GM23338 (cell line): ENCODE measurements around the gene CELF2. TPM values are rescaled to one million over a fixed set of nuclear protein-coding genes. Genes with fewer than 3 reads are reported as not detected.

Experiments
- ATAC-seq: fragments of 200-7000 bp; cut with Tn5 transposase; 3 replicates; pipeline ENCODE4 v1.9.1; 2020
- DNase-seq: peaks from one replicate; pipeline ENCODE4 v3.0.0-alpha.2; 2015; ENCODE audit warnings: low spot score
- H2AFZ ChIP-seq: fragments of 200-600 bp; sonication (generic); 2 replicates; pipeline ENCODE4 v1.8.0; 2016; ENCODE audit warnings: antibody characterized with exemption, mild to moderate bottlenecking, moderate library complexity
- H3F3A ChIP-seq: fragments of 200-600 bp; sonication (generic); replicated peaks from 2 replicates; pipeline ENCODE4 v1.8.0; 2017; ENCODE audit warnings: antibody characterized with exemption, mixed run types, low read depth
- H3K27ac ChIP-seq: fragments of 200-600 bp; sonication (generic); 2 replicates; pipeline ENCODE4 v1.6.1; 2016; ENCODE audit warnings: low read depth
- H3K27me3 ChIP-seq: fragments of 200-600 bp; sonication (generic); 2 replicates; pipeline ENCODE4 v1.8.0; 2016; ENCODE audit warnings: mild to moderate bottlenecking, mixed run types, moderate library complexity; ENCODE audit not compliant: insufficient read depth
- H3K36me3 ChIP-seq: fragments of 200-600 bp; sonication (generic); 2 replicates; pipeline ENCODE4 v1.8.0; 2016; ENCODE audit warnings: mild to moderate bottlenecking; ENCODE audit not compliant: insufficient read depth
- H3K4me1 ChIP-seq: fragments of 200-600 bp; sonication (generic); 2 replicates; pipeline ENCODE4 v1.8.0; 2016; ENCODE audit warnings: mild to moderate bottlenecking, moderate library complexity; ENCODE audit not compliant: insufficient read depth
- H3K4me2 ChIP-seq: fragments of 200-600 bp; sonication (generic); 2 replicates; pipeline ENCODE4 v1.7.1; 2017; ENCODE audit warnings: mixed run types
- H3K4me3 ChIP-seq: fragments of 200-600 bp; sonication (generic); 2 replicates; pipeline ENCODE4 v1.6.1; 2016; ENCODE audit warnings: mixed run types
- H3K79me2 ChIP-seq: fragments of 200-600 bp; sonication (generic); replicated peaks from 2 replicates; pipeline ENCODE4 v1.8.0; 2017; ENCODE audit warnings: mild to moderate bottlenecking; ENCODE audit not compliant: insufficient read depth
- H3K9me2 ChIP-seq: fragments of 200-600 bp; sonication (generic); 2 replicates; pipeline ENCODE4 v1.8.0; 2017; ENCODE audit not compliant: insufficient read depth
- H4K20me1 ChIP-seq: fragments of 200-600 bp; sonication (generic); replicated peaks from 2 replicates; pipeline ENCODE4 v1.8.0; 2017; ENCODE audit warnings: mild to moderate bottlenecking; ENCODE audit not compliant: insufficient read depth
- H3K27ac Mint-ChIP-seq: 2 replicates; pipeline ENCODE4 v1.8.0; 2020; ENCODE audit warnings: inconsistent platforms, mild to moderate bottlenecking, moderate library complexity, mixed read lengths
- H3K27me3 Mint-ChIP-seq: 3 replicates; pipeline ENCODE4 v1.8.0; 2022; ENCODE audit warnings: low read depth, mild to moderate bottlenecking, moderate library complexity, mixed read lengths, inconsistent platforms; ENCODE audit not compliant: insufficient read depth, poor library complexity
- H3K36me3 Mint-ChIP-seq: 3 replicates; pipeline ENCODE4 v1.8.0; 2021; ENCODE audit warnings: low read depth, mild to moderate bottlenecking, inconsistent platforms, moderate library complexity, mixed read lengths
- H3K4me1 Mint-ChIP-seq: 3 replicates; pipeline ENCODE4 v1.8.0; 2020; ENCODE audit warnings: mild to moderate bottlenecking, inconsistent platforms, mixed read lengths
- H3K4me3 Mint-ChIP-seq: 3 replicates; pipeline ENCODE4 v1.8.0; 2021; ENCODE audit warnings: moderate library complexity, mild to moderate bottlenecking, inconsistent platforms, mixed read lengths
- H3K9me3 Mint-ChIP-seq: 3 replicates; pipeline ENCODE4 v1.8.0; 2020; ENCODE audit warnings: moderate library complexity, mild to moderate bottlenecking, inconsistent platforms, mixed read lengths
- CREB1 ChIP-seq: fragments of 250-450 bp; sonication (Bioruptor Pico); IDR thresholded peaks from 2 replicates; pipeline ENCODE4 v1.5.0; 2020; ENCODE audit warnings: low read depth, mild to moderate bottlenecking, moderate library complexity
- EZH2 ChIP-seq: fragments of 200-600 bp; sonication (generic); IDR thresholded peaks from one replicate; pipeline ENCODE4 v1.8.0; 2017; ENCODE audit warnings: antibody characterized with exemption, mild to moderate bottlenecking, low read depth; ENCODE audit not compliant: unreplicated experiment
- EZH2phosphoT487 ChIP-seq: fragments of 200-600 bp; sonication (generic); IDR thresholded peaks from one replicate; pipeline ENCODE4 v1.8.1; 2018; ENCODE audit warnings: antibody characterized with exemption; ENCODE audit not compliant: unreplicated experiment
- JUNB ChIP-seq: IDR thresholded peaks from one replicate; pipeline ENCODE4 v1.6.1; 2016; ENCODE audit warnings: antibody characterized with exemption; ENCODE audit not compliant: unreplicated experiment
- NANOG ChIP-seq: IDR thresholded peaks from 2 replicates; pipeline ENCODE4 v1.6.1; 2016; ENCODE audit warnings: antibody characterized with exemption, borderline replicate concordance
- POLR2AphosphoS5 ChIP-seq: IDR thresholded peaks from 2 replicates; pipeline ENCODE4 v1.6.1; 2016; ENCODE audit warnings: antibody characterized with exemption, low read depth
- STAT1 ChIP-seq: IDR thresholded peaks from one replicate; pipeline ENCODE4 v1.6.1; 2016; ENCODE audit warnings: antibody characterized with exemption; ENCODE audit not compliant: unreplicated experiment
- ZNF114 ChIP-seq: fragments of 250-450 bp; sonication (Bioruptor Pico); IDR thresholded peaks from 2 replicates; pipeline ENCODE4 v1.5.0; 2020; ENCODE audit warnings: mild to moderate bottlenecking, moderate library complexity
- ZNF331 ChIP-seq: fragments of 250-450 bp; sonication (Bioruptor Pico); IDR thresholded peaks from 2 replicates; pipeline ENCODE4 v1.5.0; 2020; ENCODE audit warnings: low read depth, mild to moderate bottlenecking, moderate library complexity
- polyA plus RNA-seq: library from polyadenylated mRNA; unstranded; fragments of >200 nt; fragmentation: Nextera tagmentation; extraction: Ambion mirVana; gene quantifications from 2 replicates; pipeline ENCODE4 v1.2.1, GENCODE V29; 2016
- total RNA-seq: library from RNA; depleted of rRNA; stranded (reverse); fragments of >200 nt; shearing (Covaris generic); gene quantifications from 2 replicates; pipeline ENCODE4 v1.2.3, GENCODE V29; 2014
- TF ChIP-seq, protein P1 (sequence below): IDR thresholded peaks from 2 replicates; pipeline ENCODE4 v1.6.1; 2016; ENCODE audit warnings: antibody characterized with exemption
- TF ChIP-seq, protein P2 (sequence below): IDR thresholded peaks from one replicate; pipeline ENCODE4 v1.6.1; 2018; ENCODE audit warnings: antibody characterized with exemption; ENCODE audit not compliant: unreplicated experiment
- TF ChIP-seq, protein P3 (sequence below): fragments of 250-450 bp; sonication (Bioruptor Pico); IDR thresholded peaks from 2 replicates; pipeline ENCODE4 v1.5.0; 2020; ENCODE audit warnings: mild to moderate bottlenecking, moderate library complexity
- TF ChIP-seq, protein P4 (sequence below), 2 experiments: fragments of 200-600 bp in 1 of 2; sonication (generic) in 1 of 2; conservative IDR thresholded peaks; 2 replicates each; pipeline versions ENCODE4 v1.5.1 to v1.6.1; 2016 to 2017; ENCODE audit warnings: antibody characterized with exemption in 2 of 2, low read depth in 2 of 2, mild to moderate bottlenecking in 2 of 2, moderate library complexity in 1 of 2

CELF2 gene
- total and polyA plus RNA-seq, 2 experiments from 2014 or later: 18.1 to 22.5 TPM

DNA sequence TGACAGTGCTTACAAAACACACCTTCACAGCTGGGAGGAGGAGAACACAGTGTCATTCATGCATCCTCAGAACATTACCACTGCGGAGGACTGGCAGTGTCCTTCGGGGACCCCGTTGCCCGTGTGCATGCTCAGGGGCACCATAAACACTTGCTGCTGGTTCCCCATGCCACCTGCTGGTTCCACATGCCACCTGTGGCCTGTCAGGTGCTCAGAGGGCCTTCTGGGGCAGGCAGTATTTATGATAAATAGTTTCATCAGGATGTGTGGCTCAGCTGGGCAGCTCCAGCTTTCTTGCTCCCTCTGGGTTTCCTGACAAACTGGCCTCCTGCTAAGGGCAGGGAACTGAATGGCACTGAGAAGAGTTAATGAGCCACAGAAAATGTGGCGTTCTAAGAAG is 32.1 kb downstream of the CELF2 start:
- H3K36me3 Mint-ChIP-seq: no peaks in the 10 kb centered on the region
- peaks cover 2% of the 10 kb centered on the region for H3K27me3 Mint-ChIP-seq

More for the DNA sequence above, 32.1 kb downstream of the CELF2 start:
- no peak overlapping the region for H3K27ac Mint-ChIP-seq
- TF ChIP-seq EZH2 (no peak), NANOG (no peak), POLR2AphosphoS5 (no peak), CREB1 (CRISPR knock-in tag) (no peak), JUNB (no peak), STAT1 (no peak), ZNF114 (no peak), EZH2phosphoT487 (no peak), ZNF331 (CRISPR knock-in tag) (no peak)
- TF ChIP-seq, protein P1, sequence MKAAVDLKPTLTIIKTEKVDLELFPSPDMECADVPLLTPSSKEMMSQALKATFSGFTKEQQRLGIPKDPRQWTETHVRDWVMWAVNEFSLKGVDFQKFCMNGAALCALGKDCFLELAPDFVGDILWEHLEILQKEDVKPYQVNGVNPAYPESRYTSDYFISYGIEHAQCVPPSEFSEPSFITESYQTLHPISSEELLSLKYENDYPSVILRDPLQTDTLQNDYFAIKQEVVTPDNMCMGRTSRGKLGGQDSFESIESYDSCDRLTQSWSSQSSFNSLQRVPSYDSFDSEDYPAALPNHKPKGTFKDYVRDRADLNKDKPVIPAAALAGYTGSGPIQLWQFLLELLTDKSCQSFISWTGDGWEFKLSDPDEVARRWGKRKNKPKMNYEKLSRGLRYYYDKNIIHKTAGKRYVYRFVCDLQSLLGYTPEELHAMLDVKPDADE: no peak
- TF ChIP-seq, protein P2, sequence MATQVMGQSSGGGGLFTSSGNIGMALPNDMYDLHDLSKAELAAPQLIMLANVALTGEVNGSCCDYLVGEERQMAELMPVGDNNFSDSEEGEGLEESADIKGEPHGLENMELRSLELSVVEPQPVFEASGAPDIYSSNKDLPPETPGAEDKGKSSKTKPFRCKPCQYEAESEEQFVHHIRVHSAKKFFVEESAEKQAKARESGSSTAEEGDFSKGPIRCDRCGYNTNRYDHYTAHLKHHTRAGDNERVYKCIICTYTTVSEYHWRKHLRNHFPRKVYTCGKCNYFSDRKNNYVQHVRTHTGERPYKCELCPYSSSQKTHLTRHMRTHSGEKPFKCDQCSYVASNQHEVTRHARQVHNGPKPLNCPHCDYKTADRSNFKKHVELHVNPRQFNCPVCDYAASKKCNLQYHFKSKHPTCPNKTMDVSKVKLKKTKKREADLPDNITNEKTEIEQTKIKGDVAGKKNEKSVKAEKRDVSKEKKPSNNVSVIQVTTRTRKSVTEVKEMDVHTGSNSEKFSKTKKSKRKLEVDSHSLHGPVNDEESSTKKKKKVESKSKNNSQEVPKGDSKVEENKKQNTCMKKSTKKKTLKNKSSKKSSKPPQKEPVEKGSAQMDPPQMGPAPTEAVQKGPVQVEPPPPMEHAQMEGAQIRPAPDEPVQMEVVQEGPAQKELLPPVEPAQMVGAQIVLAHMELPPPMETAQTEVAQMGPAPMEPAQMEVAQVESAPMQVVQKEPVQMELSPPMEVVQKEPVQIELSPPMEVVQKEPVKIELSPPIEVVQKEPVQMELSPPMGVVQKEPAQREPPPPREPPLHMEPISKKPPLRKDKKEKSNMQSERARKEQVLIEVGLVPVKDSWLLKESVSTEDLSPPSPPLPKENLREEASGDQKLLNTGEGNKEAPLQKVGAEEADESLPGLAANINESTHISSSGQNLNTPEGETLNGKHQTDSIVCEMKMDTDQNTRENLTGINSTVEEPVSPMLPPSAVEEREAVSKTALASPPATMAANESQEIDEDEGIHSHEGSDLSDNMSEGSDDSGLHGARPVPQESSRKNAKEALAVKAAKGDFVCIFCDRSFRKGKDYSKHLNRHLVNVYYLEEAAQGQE: no peak
- TF ChIP-seq, protein P3, sequence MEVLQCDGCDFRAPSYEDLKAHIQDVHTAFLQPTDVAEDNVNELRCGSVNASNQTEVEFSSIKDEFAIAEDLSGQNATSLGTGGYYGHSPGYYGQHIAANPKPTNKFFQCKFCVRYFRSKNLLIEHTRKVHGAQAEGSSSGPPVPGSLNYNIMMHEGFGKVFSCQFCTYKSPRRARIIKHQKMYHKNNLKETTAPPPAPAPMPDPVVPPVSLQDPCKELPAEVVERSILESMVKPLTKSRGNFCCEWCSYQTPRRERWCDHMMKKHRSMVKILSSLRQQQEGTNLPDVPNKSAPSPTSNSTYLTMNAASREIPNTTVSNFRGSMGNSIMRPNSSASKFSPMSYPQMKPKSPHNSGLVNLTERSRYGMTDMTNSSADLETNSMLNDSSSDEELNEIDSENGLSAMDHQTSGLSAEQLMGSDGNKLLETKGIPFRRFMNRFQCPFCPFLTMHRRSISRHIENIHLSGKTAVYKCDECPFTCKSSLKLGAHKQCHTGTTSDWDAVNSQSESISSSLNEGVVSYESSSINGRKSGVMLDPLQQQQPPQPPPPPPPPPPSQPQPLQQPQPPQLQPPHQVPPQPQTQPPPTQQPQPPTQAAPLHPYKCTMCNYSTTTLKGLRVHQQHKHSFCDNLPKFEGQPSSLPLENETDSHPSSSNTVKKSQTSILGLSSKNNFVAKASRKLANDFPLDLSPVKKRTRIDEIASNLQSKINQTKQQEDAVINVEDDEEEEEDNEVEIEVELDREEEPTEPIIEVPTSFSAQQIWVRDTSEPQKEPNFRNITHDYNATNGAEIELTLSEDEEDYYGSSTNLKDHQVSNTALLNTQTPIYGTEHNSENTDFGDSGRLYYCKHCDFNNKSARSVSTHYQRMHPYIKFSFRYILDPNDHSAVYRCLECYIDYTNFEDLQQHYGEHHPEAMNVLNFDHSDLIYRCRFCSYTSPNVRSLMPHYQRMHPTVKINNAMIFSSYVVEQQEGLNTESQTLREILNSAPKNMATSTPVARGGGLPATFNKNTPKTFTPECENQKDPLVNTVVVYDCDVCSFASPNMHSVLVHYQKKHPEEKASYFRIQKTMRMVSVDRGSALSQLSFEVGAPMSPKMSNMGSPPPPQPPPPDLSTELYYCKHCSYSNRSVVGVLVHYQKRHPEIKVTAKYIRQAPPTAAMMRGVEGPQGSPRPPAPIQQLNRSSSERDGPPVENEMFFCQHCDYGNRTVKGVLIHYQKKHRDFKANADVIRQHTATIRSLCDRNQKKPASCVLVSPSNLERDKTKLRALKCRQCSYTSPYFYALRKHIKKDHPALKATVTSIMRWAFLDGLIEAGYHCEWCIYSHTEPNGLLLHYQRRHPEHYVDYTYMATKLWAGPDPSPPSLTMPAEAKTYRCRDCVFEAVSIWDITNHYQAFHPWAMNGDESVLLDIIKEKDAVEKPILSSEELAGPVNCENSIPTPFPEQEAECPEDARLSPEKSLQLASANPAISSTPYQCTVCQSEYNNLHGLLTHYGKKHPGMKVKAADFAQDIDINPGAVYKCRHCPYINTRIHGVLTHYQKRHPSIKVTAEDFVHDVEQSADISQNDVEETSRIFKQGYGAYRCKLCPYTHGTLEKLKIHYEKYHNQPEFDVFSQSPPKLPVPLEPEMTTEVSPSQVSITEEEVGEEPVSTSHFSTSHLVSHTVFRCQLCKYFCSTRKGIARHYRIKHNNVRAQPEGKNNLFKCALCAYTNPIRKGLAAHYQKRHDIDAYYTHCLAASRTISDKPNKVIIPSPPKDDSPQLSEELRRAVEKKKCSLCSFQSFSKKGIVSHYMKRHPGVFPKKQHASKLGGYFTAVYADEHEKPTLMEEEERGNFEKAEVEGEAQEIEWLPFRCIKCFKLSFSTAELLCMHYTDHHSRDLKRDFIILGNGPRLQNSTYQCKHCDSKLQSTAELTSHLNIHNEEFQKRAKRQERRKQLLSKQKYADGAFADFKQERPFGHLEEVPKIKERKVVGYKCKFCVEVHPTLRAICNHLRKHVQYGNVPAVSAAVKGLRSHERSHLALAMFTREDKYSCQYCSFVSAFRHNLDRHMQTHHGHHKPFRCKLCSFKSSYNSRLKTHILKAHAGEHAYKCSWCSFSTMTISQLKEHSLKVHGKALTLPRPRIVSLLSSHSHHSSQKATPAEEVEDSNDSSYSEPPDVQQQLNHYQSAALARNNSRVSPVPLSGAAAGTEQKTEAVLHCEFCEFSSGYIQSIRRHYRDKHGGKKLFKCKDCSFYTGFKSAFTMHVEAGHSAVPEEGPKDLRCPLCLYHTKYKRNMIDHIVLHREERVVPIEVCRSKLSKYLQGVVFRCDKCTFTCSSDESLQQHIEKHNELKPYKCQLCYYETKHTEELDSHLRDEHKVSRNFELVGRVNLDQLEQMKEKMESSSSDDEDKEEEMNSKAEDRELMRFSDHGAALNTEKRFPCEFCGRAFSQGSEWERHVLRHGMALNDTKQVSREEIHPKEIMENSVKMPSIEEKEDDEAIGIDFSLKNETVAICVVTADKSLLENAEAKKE (CRISPR knock-in tag): no peak
- TF ChIP-seq, protein P4, sequence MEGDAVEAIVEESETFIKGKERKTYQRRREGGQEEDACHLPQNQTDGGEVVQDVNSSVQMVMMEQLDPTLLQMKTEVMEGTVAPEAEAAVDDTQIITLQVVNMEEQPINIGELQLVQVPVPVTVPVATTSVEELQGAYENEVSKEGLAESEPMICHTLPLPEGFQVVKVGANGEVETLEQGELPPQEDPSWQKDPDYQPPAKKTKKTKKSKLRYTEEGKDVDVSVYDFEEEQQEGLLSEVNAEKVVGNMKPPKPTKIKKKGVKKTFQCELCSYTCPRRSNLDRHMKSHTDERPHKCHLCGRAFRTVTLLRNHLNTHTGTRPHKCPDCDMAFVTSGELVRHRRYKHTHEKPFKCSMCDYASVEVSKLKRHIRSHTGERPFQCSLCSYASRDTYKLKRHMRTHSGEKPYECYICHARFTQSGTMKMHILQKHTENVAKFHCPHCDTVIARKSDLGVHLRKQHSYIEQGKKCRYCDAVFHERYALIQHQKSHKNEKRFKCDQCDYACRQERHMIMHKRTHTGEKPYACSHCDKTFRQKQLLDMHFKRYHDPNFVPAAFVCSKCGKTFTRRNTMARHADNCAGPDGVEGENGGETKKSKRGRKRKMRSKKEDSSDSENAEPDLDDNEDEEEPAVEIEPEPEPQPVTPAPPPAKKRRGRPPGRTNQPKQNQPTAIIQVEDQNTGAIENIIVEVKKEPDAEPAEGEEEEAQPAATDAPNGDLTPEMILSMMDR (conservative IDR thresholded peaks at IDR 0.05; ENCODE audit: low read depth in 2 of 2): no peak
- no peak for DNase-seq
- H3K4me3 Mint-ChIP-seq: no peak overlapping the region
- no peak overlapping the region for H2AFZ ChIP-seq
- no peaks in the 10 kb centered on the region for H3K27me3 ChIP-seq
- H3K4me1 Mint-ChIP-seq: peaks cover 31% of the 10 kb centered on the region
- ATAC-seq: no peak
- no peaks in the 10 kb centered on the region for H3K9me2 ChIP-seq
- H3K79me2 ChIP-seq: no peaks in the 10 kb centered on the region; the same call in 1 of the 2 replicates
- H3K4me2 ChIP-seq: no peak overlapping the region
- H3K4me3 ChIP-seq: no peak overlapping the region
- no peaks in the 10 kb centered on the region for H3F3A ChIP-seq
- H3K9me3 Mint-ChIP-seq: no peaks in the 10 kb centered on the region; the same call in 2 of the 3 replicates
- no peaks in the 10 kb centered on the region for H3K36me3 ChIP-seq
- no peaks in the 10 kb centered on the region for H4K20me1 ChIP-seq
- no peak overlapping the region for H3K27ac ChIP-seq
- peaks cover 3% of the 10 kb centered on the region; the same call in 1 of the 2 replicates for H3K4me1 ChIP-seq
